Dendritic cell treated with granulocyte-macrophage colony-stimulating factor and Interleukin-4, amounts not matched to agents 40 ng/mL and 50 ng/mL, for 4 days (primary cell): ENCODE data around the gene B4GALT1.

Experiments
- H3K27ac Mint-ChIP-seq: one replicate; pipeline ENCODE4 v1.8.0; 2022; ENCODE audit warnings: mild to moderate bottlenecking, mixed read lengths
- H3K27me3 Mint-ChIP-seq: one replicate; pipeline ENCODE4 v1.8.0; 2022; ENCODE audit warnings: mild to moderate bottlenecking, mixed read lengths
- H3K36me3 Mint-ChIP-seq: one replicate; pipeline ENCODE4 v1.8.0; 2022; ENCODE audit warnings: low read depth, mixed read lengths
- H3K4me1 Mint-ChIP-seq: one replicate; pipeline ENCODE4 v1.8.0; 2022; ENCODE audit warnings: low read depth, mixed read lengths
- H3K4me3 Mint-ChIP-seq: one replicate; pipeline ENCODE4 v1.8.0; 2022; ENCODE audit warnings: mild to moderate bottlenecking, moderate library complexity, mixed read lengths
- H3K9me3 Mint-ChIP-seq: one replicate; pipeline ENCODE4 v1.8.0; 2022; ENCODE audit warnings: mixed read lengths
- intact Hi-C: fragments of 100-400 bp; cut with micrococcal nuclease; formaldehyde crosslinking; loops from one replicate; pipeline ENCODE4 v1.15.0; 2022

B4GALT1 gene

GRCh38 chr9:33135470-33135958 is 31.6 kb downstream of the B4GALT1 start:
- Mint-ChIP-seq H3K27me3 (no peaks in the 10 kb centered on the region), H3K4me1 (peaks cover 84% of the 10 kb centered on the region), H3K36me3 (peaks cover 88% of the 10 kb centered on the region), H3K9me3 (no peaks in the 10 kb centered on the region), H3K4me3 (peak overlapping the region; percentile 1), H3K27ac (peak overlapping the region; percentile 78)
- intact Hi-C loops: no loop called here

DNA sequence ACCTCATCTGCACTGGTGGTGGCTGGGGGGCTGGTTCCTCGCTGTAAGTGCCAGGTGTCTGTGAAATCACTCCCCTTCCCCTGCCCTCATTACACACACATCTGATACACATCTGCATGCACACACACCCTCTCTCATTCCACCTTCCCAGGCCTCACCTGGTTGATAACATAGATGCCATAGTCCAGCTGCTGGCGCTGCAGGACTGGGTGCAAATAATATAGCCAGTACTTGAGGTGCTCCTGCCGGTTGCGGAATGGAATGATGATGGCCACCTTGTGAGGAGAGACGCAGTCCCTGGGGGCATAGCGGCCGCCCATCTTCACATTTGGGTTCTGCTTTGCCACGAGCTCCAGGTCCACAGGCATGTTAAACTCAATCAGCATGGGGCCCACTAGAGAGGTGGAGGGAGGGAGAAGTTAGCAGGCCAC is 32.1 kb downstream of the B4GALT1 start:
- Mint-ChIP-seq H3K36me3 (peaks cover 91% of the 10 kb centered on the region), H3K27ac (peak overlapping the region; percentile 78), H3K27me3 (no peaks in the 10 kb centered on the region), H3K4me1 (peaks cover 87% of the 10 kb centered on the region), H3K4me3 (no peak overlapping the region), H3K9me3 (no peaks in the 10 kb centered on the region)
- intact Hi-C loops: no loop called here

- Mint-ChIP-seq H3K9me3 (no peaks in the 10 kb centered on the region), H3K36me3 (peaks cover 91% of the 10 kb centered on the region), H3K4me1 (peaks cover 82% of the 10 kb centered on the region), H3K27me3 (no peaks in the 10 kb centered on the region), H3K4me3 (no peak overlapping the region), H3K27ac (no peak overlapping the region)
- intact Hi-C loops: no loop called here
These were observed 34.0 kb downstream of the B4GALT1 start for GRCh38 chr9:33133186-33133585.

DNA sequence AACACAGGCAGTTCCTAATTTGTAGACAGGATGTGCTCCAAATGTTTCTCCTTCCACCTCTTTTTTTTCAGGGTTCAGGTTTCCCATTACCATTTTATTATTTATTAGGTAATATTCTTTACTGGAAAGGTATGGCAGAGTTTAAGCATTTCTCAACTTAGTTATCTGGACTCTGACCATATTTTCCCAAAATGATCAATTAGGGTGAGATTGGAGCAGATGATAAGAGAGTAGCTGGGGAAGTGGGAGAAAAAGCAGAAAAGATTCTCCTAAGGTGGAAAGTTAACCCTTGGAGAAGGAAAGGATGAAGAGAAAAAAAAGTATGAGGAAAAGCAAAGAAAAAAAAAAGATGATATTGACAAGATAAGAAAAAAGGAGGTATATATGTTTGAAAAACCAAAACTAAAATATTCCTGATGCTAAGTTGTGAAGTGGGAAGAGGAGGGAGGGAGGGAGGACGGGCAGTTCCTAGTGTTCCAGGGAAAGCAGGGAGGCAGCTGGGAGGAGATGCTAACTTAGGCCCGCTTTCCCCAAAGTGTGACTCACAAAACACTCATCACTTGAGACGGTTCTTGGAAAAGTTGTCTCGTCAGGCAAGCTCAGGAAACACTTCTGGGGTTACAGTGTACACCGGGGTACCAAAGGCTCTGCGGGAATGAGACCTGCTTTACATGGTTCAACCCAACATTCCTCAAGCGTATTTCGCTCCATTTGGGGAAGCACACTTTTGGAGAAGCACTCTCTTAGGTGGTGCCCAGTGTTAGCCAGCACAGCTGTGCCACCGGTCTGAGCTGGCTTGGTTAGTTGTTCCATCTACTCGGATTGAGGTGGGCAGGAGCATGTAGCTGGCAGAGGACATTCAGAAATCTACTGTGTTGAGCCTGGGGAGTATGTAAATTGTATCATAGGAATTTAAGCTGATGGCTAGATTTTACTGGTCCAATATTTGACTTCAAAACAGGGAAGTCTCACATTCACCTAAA is 35.1 kb downstream of the B4GALT1 start:
- Mint-ChIP-seq H3K27ac (peak overlapping the region; percentile 43), H3K4me3 (no peak overlapping the region), H3K27me3 (no peaks in the 10 kb centered on the region), H3K9me3 (no peaks in the 10 kb centered on the region), H3K36me3 (peaks cover 97% of the 10 kb centered on the region), H3K4me1 (peaks cover 82% of the 10 kb centered on the region)
- intact Hi-C loops: no loop called here

DNA sequence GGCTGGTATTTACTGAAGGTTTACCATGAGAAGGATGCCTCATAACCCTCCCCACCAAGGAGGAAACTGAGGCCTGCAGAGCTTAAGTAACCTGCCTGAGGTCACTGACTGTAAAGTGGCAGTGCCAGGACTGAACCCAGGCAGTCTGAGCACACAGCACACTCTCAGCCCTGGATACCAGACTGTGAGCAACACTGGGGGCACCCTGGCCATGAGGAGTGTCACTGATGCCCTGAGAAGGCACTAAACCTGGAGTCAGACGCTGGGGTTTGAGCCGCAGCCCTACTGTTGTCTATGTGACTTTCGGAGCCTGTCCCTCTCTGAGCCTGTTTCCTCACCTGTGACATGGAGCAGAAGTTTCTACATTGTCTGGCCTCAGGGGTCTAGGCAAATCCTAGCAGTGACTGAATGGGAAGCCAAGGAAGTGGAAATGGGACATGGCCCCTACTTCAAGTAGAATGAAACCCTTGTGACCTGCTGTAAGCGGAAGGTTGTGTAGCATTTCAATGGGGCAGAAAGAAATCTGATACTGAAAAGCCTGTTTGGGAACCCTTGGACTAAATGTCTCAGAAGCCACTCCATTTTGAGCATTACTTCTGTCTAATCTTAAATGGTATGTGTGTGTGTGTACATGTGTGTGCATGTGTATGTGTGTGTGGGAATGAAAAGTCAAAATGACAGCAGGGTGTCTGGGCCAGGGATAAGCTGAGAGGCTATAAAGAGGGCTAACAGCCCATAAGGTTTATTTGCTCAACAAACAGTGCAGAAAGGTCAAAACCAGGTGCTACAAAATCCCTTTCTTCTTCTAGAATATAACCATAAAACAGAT is 36.0 kb downstream of the B4GALT1 start:
- H3K4me1 Mint-ChIP-seq: peaks cover 80% of the 10 kb centered on the region
- no peak overlapping the region for H3K4me3 Mint-ChIP-seq
- intact Hi-C loops: no loop called here
- H3K27ac Mint-ChIP-seq: peak overlapping the region; percentile 43
- no peaks in the 10 kb centered on the region for H3K27me3 Mint-ChIP-seq
- H3K36me3 Mint-ChIP-seq: peaks cover 100% of the 10 kb centered on the region
- no peaks in the 10 kb centered on the region for H3K9me3 Mint-ChIP-seq

DNA sequence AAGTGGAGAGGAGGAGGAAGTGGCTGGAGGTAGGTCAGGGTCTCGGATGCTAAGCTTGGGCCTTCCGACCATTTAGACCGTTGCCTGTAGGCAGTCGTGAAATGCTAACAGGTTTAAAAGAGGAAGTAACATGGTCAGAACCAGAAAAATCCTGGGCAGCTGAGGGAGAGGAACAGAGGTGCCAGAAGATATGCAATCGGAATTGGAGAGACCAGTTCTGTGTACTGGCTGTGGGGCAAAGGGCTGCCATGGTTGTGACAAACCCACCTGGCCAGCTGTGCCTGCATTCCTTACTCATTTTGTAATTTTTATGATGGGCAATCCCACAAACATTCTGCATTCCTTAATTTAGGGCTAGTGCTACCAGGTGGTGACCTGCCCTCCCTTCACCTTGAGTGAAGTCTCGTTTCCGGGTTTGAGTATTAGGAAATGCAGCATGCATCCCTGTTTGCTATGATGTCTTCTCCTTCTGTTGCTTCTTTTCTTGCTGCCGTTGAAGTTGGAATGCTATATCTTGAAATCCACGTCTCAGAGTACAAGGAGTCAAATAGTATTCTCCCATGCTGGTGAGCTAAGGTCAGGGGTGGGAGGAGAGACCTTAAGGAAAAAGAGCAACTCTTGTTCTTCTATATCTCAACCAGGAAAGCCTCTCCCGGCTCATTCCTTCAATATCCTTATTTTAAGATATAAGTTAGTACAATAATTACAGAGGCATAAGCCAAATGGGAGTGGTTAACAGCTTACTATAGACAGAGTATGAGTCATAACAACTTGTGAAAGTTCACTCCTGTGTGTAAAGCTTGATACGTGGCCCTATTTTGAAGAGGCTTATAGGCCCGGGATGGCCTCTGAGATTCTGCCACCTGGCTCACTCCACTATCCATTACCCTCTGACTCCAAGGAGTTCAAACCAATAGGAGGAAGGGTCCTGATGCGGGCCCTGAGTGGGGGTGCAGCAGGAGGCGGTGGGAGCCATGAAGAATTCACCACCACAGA is 37.0 kb downstream of the B4GALT1 start:
- no peaks in the 10 kb centered on the region for H3K27me3 Mint-ChIP-seq
- no peaks in the 10 kb centered on the region for H3K9me3 Mint-ChIP-seq
- peaks cover 80% of the 10 kb centered on the region for H3K4me1 Mint-ChIP-seq
- H3K36me3 Mint-ChIP-seq: peaks cover 100% of the 10 kb centered on the region
- peak overlapping the region; percentile 58 for H3K27ac Mint-ChIP-seq
- intact Hi-C loops: no loop called here
- no peak overlapping the region for H3K4me3 Mint-ChIP-seq

DNA sequence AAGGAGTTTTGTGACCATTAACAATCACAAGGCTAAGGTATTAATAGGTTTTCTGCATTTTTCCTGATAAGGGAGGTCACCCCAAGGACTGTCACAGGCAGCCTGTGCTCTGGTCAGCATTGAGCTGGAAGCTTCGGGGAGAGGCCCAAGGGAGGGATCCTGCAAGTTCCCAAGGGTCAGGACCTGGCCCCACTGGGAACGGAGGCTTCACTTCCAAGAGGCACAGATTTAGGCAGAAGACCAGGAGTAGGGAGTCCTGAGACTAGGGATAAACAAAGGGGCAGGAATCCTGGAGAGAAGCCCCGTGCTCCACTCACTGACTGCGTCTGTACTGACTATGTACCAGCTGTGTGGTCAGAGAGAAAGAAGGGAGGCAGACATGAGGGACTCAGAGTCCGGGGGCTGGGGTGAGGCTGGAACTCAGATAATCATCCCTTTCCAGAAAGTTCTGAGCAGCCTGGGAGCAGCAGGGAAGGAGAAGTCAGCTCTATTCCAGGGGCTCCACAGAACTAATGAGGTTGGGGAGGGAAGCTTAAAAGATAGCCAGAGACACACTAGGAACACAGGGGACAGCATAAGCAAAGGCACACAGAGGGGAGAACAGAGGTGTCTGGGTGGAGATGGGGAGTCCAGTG is 37.8 kb downstream of the B4GALT1 start:
- peaks cover 85% of the 10 kb centered on the region for H3K4me1 Mint-ChIP-seq
- H3K4me3 Mint-ChIP-seq: no peak overlapping the region
- H3K27ac Mint-ChIP-seq: peak overlapping the region; percentile 58
- H3K36me3 Mint-ChIP-seq: peaks cover 100% of the 10 kb centered on the region
- intact Hi-C loops: no loop called here
- H3K27me3 Mint-ChIP-seq: no peaks in the 10 kb centered on the region
- no peaks in the 10 kb centered on the region for H3K9me3 Mint-ChIP-seq

GRCh38 chr9:33128570-33128969 is 38.6 kb downstream of the B4GALT1 start:
- intact Hi-C loops: no loop called here
- H3K27ac Mint-ChIP-seq: no peak overlapping the region
- H3K36me3 Mint-ChIP-seq: peaks cover 100% of the 10 kb centered on the region
- no peak overlapping the region for H3K4me3 Mint-ChIP-seq
- peaks cover 88% of the 10 kb centered on the region for H3K4me1 Mint-ChIP-seq
- H3K27me3 Mint-ChIP-seq: no peaks in the 10 kb centered on the region
- H3K9me3 Mint-ChIP-seq: no peaks in the 10 kb centered on the region

GRCh38 chr9:33127881-33128280 is 39.3 kb downstream of the B4GALT1 start:
- intact Hi-C loops: no loop called here
- Mint-ChIP-seq H3K27me3 (no peaks in the 10 kb centered on the region), H3K36me3 (peaks cover 100% of the 10 kb centered on the region), H3K27ac (peak overlapping the region; percentile 39), H3K4me3 (no peak overlapping the region), H3K4me1 (peaks cover 88% of the 10 kb centered on the region), H3K9me3 (no peaks in the 10 kb centered on the region)

DNA sequence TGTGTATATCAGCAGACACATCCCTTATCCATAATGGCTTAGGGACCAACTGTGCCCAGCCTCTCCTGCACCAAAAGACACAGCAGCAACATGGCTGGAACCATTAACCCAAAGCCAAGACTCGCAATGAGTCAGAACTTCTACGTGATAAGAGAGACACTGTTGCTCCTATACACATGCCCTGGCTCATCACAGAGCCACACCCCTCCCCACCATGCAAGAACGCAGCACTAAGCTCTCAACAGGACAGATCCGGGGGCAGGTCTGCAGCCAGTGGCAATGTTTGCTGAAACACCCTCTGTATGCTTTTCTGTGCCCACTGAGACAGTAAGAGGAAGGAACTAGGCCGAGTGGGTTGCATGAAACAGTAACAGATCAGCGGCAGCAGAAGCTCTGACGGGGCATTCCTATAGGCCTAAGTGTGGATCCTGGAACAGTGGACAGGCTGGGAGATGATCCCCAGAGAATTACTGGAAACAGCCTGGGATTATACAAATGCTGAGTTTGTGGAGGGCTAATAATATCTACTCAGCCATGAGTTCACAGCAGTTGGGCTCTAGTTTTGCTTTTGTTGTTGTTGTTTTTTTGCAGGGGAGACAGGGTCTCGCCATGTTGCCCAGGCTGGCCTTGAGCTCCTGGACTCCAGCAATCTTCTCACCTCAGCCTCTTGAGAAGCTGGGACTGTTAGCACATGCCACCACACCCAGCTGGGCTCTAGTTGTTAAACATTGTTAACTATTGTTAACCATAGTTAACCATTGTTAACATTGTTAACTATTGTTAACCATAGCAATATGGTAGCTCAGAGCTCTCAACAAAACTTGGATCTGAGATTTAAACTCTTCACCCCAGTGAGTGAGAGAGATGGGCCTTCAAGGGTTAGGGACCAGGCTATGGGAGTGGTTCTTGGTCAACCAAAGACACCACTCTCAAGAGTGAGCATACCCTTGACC is 41.0 kb downstream of the B4GALT1 start:
- peaks cover 73% of the 10 kb centered on the region for H3K4me1 Mint-ChIP-seq
- H3K27me3 Mint-ChIP-seq: no peaks in the 10 kb centered on the region
- intact Hi-C loops: no loop called here
- H3K4me3 Mint-ChIP-seq: no peak overlapping the region
- peaks cover 100% of the 10 kb centered on the region for H3K36me3 Mint-ChIP-seq
- no peaks in the 10 kb centered on the region for H3K9me3 Mint-ChIP-seq
- H3K27ac Mint-ChIP-seq: peak overlapping the region; percentile 72

DNA sequence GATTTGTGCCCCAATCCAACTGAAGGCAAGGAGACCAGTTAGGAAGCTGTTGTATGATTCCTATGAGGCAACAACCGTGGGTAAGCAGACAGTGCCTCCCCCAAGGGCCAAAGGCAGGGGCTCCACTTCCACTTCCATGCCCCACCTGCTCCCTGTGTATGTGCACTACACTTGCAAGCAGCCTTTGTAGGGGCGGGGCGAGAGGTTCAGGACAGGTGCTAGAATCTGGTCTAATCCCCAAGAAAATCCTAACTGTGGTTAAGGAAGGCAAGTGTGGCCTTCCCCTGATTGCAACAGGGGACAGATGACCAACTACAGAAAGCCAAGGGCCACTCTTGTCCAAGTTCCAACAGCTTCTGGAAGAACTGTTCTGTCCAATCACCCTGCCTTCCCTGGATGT is 41.7 kb downstream of the B4GALT1 start:
- Mint-ChIP-seq H3K4me1 (peaks cover 66% of the 10 kb centered on the region), H3K9me3 (no peaks in the 10 kb centered on the region), H3K27me3 (no peaks in the 10 kb centered on the region), H3K36me3 (peaks cover 100% of the 10 kb centered on the region), H3K4me3 (no peak overlapping the region), H3K27ac (peak overlapping the region; percentile 72)
- intact Hi-C loops: no loop called here

GRCh38 chr9:33124751-33125381 is 42.3 kb downstream of the B4GALT1 start:
- peaks cover 100% of the 10 kb centered on the region for H3K36me3 Mint-ChIP-seq
- no peaks in the 10 kb centered on the region for H3K9me3 Mint-ChIP-seq
- H3K4me3 Mint-ChIP-seq: no peak overlapping the region
- H3K27me3 Mint-ChIP-seq: no peaks in the 10 kb centered on the region
- intact Hi-C loops: no loop called here
- H3K27ac Mint-ChIP-seq: peak overlapping the region; percentile 55
- peaks cover 64% of the 10 kb centered on the region for H3K4me1 Mint-ChIP-seq
